ENCODE measurements around the gene FXYD7. TPM values are rescaled to one million over a fixed set of nuclear protein-coding genes. Genes with fewer than 3 reads are reported as not detected.

Gene FXYD7
- polyA plus RNA-seq, 1 donor from 2014 or later: 4.2 TPM

GRCh38 chr19:35169221-35169995, 26.4 kb downstream of the FXYD7 start:
- H3K9me3 Mint-ChIP-seq: peaks cover 0 to 3% (median 1%) of the 10 kb centered on the region in 3 donors
- no peaks in the 10 kb centered on the region for H3K27me3 Mint-ChIP-seq
- no peak overlapping the region for H3K4me3 Mint-ChIP-seq
- peaks cover 14 to 32% (median 16%) of the 10 kb centered on the region in 3 donors for H3K4me1 Mint-ChIP-seq
- peak overlapping the region; percentile 65 to 92 (median 68) for H3K27ac Mint-ChIP-seq
- peaks cover 17% of the 10 kb centered on the region for H3K36me3 Mint-ChIP-seq

- Mint-ChIP-seq H3K4me1 (peaks cover 13 to 37% (median 18%) of the 10 kb centered on the region in 3 donors), H3K9me3 (peaks cover 0 to 3% (median 1%) of the 10 kb centered on the region in 3 donors), H3K36me3 (peaks cover 12% of the 10 kb centered on the region), H3K4me3 (no peak overlapping the region), H3K27ac (peak overlapping the region in 2 of 3 donors; percentile 71 to 78), H3K27me3 (no peaks in the 10 kb centered on the region)
Observed at GRCh38 chr19:35170359-35171061, 27.5 kb downstream of the FXYD7 start.

GRCh38 chr19:35171730-35172129, 28.7 kb downstream of the FXYD7 start:
- Mint-ChIP-seq H3K4me1 (peaks cover 10 to 34% (median 15%) of the 10 kb centered on the region in 3 donors), H3K27ac (peak overlapping the region in 2 of 3 donors; percentile 80 to 94), H3K4me3 (peak overlapping the region in 3 of 4 donors; percentile 2 to 58 (median 21)), H3K9me3 (no peaks in the 10 kb centered on the region), H3K27me3 (no peaks in the 10 kb centered on the region), H3K36me3 (peaks cover 6% of the 10 kb centered on the region)

- Mint-ChIP-seq H3K27ac (peak overlapping the region in 2 of 3 donors; percentile 59 to 94), H3K27me3 (peaks cover 2% of the 10 kb centered on the region), H3K9me3 (peaks cover 0 to 6% (median 0%) of the 10 kb centered on the region in 3 donors), H3K4me1 (peaks cover 6 to 22% (median 9%) of the 10 kb centered on the region in 3 donors), H3K36me3 (peaks cover 8% of the 10 kb centered on the region), H3K4me3 (no peak overlapping the region)
Observed at GRCh38 chr19:35174226-35174625, 31.2 kb downstream of the FXYD7 start.

- peaks cover 2% of the 10 kb centered on the region for H3K27me3 Mint-ChIP-seq
- H3K9me3 Mint-ChIP-seq: peaks cover 0 to 6% (median 3%) of the 10 kb centered on the region in 3 donors
- H3K27ac Mint-ChIP-seq: no peak overlapping the region
- H3K36me3 Mint-ChIP-seq: peaks cover 7% of the 10 kb centered on the region
- peaks cover 7 to 24% (median 9%) of the 10 kb centered on the region in 3 donors for H3K4me1 Mint-ChIP-seq
- no peak overlapping the region for H3K4me3 Mint-ChIP-seq
Observed at GRCh38 chr19:35176181-35176570, 33.1 kb downstream of the FXYD7 start.

GRCh38 chr19:35177377-35178274, 34.6 kb downstream of the FXYD7 start:
- H3K36me3 Mint-ChIP-seq: peaks cover 5% of the 10 kb centered on the region
- H3K4me1 Mint-ChIP-seq: peaks cover 1 to 18% (median 4%) of the 10 kb centered on the region in 3 donors
- peaks cover 2% of the 10 kb centered on the region for H3K27me3 Mint-ChIP-seq
- peak overlapping the region in 1 of 3 donors; percentile 61 for H3K27ac Mint-ChIP-seq
- H3K4me3 Mint-ChIP-seq: no peak overlapping the region
- peaks cover 0 to 6% (median 3%) of the 10 kb centered on the region in 3 donors for H3K9me3 Mint-ChIP-seq

GRCh38 chr19:35178701-35179100, 35.6 kb downstream of the FXYD7 start:
- peaks cover 0 to 6% (median 5%) of the 10 kb centered on the region in 3 donors for H3K9me3 Mint-ChIP-seq
- peaks cover 7% of the 10 kb centered on the region for H3K36me3 Mint-ChIP-seq
- H3K4me3 Mint-ChIP-seq: no peak overlapping the region
- H3K4me1 Mint-ChIP-seq: peaks cover 1 to 18% (median 4%) of the 10 kb centered on the region in 3 donors
- H3K27me3 Mint-ChIP-seq: peaks cover 2% of the 10 kb centered on the region
- H3K27ac Mint-ChIP-seq: no peak overlapping the region

- Mint-ChIP-seq H3K36me3 (peaks cover 8% of the 10 kb centered on the region), H3K27me3 (peaks cover 2% of the 10 kb centered on the region), H3K27ac (no peak overlapping the region), H3K4me3 (no peak overlapping the region), H3K9me3 (peaks cover 0 to 6% (median 5%) of the 10 kb centered on the region in 3 donors), H3K4me1 (peaks cover 1 to 16% (median 4%) of the 10 kb centered on the region in 3 donors)
Observed at GRCh38 chr19:35179830-35180229, 36.8 kb downstream of the FXYD7 start.

- Mint-ChIP-seq H3K36me3 (peaks cover 8% of the 10 kb centered on the region), H3K4me3 (no peak overlapping the region), H3K27ac (no peak overlapping the region)
Observed at GRCh38 chr19:35181387-35181786, 38.3 kb downstream of the FXYD7 start.

GRCh38 chr19:35184267-35184666, 41.2 kb downstream of the FXYD7 start:
- no peak overlapping the region for H3K4me3 Mint-ChIP-seq
- peaks cover 5% of the 10 kb centered on the region for H3K36me3 Mint-ChIP-seq
- peaks cover 0 to 4% (median 1%) of the 10 kb centered on the region in 3 donors for H3K4me1 Mint-ChIP-seq
- no peak overlapping the region for H3K27ac Mint-ChIP-seq
- H3K27me3 Mint-ChIP-seq: no peaks in the 10 kb centered on the region
- peaks cover 2 to 5% (median 4%) of the 10 kb centered on the region in 3 donors for H3K9me3 Mint-ChIP-seq

More at GRCh38 chr19:35181387-35181786, 38.3 kb downstream of the FXYD7 start:
- peaks cover 0 to 10% (median 5%) of the 10 kb centered on the region in 3 donors for H3K9me3 Mint-ChIP-seq
- H3K27me3 Mint-ChIP-seq: peaks cover 2% of the 10 kb centered on the region
- peaks cover 0 to 8% (median 1%) of the 10 kb centered on the region in 3 donors for H3K4me1 Mint-ChIP-seq

GRCh38 chr19:35184884-35185283, 41.8 kb downstream of the FXYD7 start:
- H3K27ac Mint-ChIP-seq: no peak overlapping the region
- no peaks in the 10 kb centered on the region for H3K27me3 Mint-ChIP-seq
- peaks cover 0 to 3% (median under 1%) of the 10 kb centered on the region in 3 donors for H3K4me1 Mint-ChIP-seq
- peaks cover 2 to 4% (median 4%) of the 10 kb centered on the region in 3 donors for H3K9me3 Mint-ChIP-seq
- peaks cover 5% of the 10 kb centered on the region for H3K36me3 Mint-ChIP-seq
- no peak overlapping the region for H3K4me3 Mint-ChIP-seq

- H3K4me1 Mint-ChIP-seq: peaks cover 0 to 5% (median 4%) of the 10 kb centered on the region in 3 donors
- H3K36me3 Mint-ChIP-seq: peaks cover 1% of the 10 kb centered on the region
- peak overlapping the region in 1 of 3 donors; percentile 87 for H3K27ac Mint-ChIP-seq
- no peak overlapping the region for H3K4me3 Mint-ChIP-seq
- no peaks in the 10 kb centered on the region for H3K9me3 Mint-ChIP-seq
- H3K27me3 Mint-ChIP-seq: peaks cover 3% of the 10 kb centered on the region
Observed at GRCh38 chr19:35194012-35194984, 51.2 kb downstream of the FXYD7 start.

- Mint-ChIP-seq H3K9me3 (no peaks in the 10 kb centered on the region), H3K27ac (no peak overlapping the region), H3K36me3 (peaks cover 1% of the 10 kb centered on the region)
Observed at GRCh38 chr19:35195830-35196229, 52.8 kb downstream of the FXYD7 start.

More at GRCh38 chr19:35195830-35196229, 52.8 kb downstream of the FXYD7 start:
- no peak overlapping the region for H3K4me3 Mint-ChIP-seq
- H3K27me3 Mint-ChIP-seq: peaks cover 3% of the 10 kb centered on the region
- peaks cover 0 to 6% (median 4%) of the 10 kb centered on the region in 3 donors for H3K4me1 Mint-ChIP-seq
